Stimulated activated CD8-positive, alpha-beta memory T cell treated with anti-CD3 and anti-CD28 coated beads, Interleukin-7, amount 100 ng/mL, for 48 hours (primary cell): ENCODE measurements around the gene TMBIM6.
"Not testable (repeated sequence)": the region's sequence is repeated elsewhere in the genome, so short reads cannot be mapped to it uniquely, and the experiment has no call there.

Experiments
- DNase-seq, 2 donors: peaks; one replicate each; pipeline ENCODE4 v3.0.0-alpha.2; 2020; ENCODE audit warnings: low read depth in 1 of 2; ENCODE audit errors: extremely low read depth in 1 of 2

Gene TMBIM6

DNA sequence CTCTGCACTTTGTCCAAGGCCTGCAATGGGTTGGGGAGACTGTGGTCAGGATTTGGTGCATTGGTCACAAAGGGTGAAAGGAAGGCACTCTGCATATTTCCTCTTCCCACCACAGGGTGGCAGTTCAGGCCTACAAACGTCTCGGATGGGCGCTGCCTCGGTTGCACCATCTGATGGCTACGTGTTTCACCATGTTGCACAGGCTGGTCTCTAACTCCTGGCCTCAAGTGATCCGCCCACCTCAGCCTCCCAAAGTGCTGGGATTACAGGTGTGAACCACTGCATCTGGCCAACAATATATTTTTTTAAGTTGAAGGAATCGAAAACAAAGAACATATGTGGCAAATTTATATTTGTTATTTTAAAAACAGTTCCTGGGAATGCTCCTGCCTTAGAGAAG is 35.1 kb downstream of the TMBIM6 start:
- peak; percentile 18 to 59 for DNase-seq

DNA sequence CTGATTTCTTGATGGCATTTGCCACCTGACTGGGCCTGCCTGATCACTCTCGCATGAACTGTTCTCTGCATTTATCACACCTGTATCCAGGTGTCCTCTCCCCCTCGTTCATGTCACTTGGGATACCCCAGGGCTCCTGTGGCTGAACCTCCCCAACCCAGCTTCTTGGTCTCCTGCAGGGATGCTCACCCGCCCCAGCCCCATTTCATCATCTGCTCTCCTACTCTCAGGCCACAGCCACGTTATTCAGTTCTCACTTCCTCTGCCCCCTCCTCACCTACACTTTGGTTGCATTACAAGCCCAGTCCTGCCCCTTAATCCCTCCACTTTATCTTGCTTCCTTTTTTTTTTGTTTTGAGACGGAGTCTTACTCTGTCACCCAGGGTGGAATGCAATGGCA is 35.5 kb downstream of the TMBIM6 start:
- DNase-seq = no peak

DNA sequence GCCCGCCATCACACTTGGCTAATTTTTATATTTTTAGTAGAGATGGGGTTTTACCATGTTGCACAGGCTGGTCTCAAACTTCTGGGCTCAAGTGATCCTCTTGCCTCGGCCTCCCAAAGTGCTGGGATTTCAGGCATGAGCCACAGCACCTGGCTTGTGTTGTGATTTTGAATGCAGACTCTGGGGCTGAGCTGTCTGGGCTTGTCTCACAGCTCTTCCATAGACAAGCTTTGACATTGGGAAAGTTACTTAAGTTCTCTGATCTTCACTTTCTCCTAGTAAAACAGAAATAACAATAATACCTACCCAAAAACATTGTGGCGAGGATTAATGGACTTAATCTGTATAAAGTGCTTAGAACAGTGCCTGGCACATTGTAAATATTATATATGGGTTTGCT is 36.0 kb downstream of the TMBIM6 start:
- no peak for DNase-seq

DNA sequence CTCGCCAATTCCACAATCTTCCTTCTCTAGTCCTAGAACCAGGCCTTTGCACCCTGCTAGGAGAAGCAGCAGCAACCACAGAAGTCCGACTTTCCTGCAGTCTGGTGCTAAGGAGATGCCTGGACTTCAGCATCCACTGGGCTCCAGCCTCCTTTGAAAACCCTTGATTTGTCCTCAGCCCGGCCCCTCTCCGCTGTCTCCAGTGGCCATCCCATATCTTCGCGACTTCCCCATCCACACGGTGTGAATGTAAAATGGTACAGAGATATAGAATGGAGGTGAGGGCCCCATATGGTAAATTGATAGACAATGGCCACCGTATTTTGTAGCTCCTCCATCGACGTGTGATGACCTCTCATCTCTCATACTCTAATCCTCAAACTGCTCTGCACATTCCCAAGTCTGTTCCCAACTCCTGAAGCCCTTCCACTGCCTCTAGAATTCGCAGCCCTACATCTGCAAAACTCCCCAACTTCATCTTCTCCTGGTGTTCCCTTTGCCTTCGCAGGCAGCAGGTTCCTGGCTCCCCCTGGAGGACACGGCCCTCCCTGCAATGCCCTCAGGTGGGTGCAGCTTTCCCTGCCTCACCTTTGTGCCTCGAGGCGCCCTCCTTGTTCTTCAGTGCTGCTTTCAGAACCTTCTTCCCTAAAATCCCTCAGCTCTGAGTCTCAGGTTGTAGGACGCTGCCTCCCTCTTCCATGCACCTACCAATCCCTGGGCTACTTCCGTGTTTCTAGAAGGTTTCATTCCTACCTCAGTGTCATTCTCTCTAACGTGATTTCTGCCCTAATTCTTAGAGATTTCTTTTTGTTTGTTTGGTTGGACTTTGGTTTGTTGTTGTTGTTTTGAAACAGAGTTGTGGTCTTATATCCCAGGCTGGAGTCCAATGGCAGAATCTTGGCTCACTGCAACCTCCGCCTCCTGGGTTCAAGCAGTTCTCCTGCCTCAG is 36.7 kb downstream of the TMBIM6 start:
- DNase-seq = peak; percentile 17 to 45

DNA sequence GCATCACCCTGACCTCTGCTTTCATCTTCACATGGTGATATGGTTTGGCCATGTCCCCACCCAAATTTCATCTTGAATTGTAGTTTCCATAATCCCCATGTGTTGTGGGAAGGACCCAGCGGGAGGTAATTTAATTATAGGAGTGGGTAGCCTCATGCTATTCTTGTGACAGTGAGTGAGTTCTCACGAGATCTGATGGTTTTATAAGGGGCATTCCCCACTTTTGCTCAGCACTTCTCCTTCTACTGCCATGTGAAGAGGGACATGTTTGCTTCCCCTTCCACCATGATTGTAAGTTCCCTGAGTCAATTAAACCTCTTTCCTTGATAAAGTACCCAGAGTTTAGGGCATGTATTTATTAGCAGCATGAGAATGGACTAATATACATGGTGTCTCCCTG is 38.2 kb downstream of the TMBIM6 start:
- DNase-seq = no peak

DNA sequence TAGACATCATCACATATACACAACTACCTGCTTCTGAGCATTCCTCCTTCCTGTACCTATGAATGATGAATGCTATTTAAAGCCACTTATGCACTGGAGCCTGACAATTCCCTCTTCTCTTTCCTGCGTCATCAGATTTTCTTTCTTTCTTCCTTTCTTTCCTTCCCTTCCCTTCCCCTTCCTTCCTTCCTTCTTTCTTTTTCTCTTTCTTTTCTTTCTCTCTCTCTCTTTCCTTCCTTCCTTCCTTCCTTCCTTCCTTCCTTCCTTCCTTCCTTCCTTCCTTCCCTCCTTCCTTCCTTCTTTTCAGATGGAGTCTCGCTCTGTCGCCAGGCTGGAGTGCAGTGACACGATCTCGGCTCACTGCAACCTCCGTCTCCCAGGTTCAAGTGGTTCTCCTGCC is 39.6 kb downstream of the TMBIM6 start:
- DNase-seq = not testable (repeated sequence)

DNA sequence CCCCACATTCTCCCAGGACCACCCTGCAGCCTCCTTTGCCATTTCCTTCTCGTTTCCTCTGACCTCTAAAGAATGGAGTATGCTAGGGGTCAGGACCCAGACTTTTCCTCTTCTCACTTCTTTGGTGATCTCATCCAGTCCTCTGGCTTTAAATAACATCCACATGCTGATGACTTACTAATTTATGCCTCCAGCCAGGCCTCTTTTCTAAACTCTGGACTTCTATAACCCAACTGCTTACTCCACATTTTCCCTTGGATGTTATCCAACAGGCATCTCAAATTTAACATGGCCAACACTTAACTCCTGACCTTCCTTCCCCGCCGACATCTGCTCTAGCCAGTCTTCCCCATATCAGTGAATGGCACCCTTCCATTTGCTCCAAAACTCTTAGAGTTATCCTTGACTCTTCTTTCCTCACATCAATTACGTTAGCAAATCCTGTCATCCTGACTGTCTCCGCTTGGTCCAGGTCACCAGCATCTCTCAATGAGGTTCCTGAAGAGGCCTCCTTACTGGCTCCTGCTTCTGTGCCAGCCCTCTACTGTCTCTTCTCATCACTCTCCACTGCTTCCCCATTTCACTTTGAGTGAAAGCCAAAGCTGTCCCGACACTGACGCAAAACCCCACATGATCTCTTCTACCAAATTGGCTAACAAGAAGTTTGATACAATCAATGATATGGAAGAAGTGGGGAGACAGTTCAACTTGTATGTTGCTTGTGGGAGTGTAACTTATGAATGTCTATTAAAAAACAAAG is 42.7 kb downstream of the TMBIM6 start:
- DNase-seq = no peak

DNA sequence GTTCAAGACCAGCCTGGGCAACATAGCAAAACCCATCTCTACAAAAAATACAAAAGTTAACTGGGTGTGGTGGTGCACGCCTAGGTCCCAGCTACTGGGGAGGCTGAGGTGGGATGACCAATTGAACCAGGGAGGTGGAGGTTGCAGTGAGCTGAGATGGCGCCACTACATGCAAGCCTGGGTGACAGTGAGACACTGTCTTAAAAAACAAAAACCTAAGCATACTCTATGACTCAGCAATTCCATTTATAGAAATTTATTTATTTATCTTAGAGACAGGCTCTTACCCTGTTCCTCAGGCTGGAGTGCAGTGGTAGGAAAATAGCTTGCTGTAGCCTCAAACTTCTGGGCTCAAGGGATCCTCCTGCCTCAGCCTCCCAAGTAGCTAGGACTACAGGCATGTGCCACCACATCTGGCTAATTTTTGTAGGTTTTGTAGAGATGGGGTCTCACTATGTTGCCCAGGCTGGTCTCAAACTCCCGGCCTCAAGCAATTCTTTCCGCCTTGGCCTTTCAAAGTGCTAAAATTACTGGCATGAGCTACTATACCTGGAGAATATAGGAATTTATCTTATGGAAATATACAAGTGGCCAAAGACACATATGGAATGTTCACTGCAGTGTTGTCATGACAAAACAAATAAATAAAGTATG is 43.5 kb downstream of the TMBIM6 start:
- no peak for DNase-seq

DNA sequence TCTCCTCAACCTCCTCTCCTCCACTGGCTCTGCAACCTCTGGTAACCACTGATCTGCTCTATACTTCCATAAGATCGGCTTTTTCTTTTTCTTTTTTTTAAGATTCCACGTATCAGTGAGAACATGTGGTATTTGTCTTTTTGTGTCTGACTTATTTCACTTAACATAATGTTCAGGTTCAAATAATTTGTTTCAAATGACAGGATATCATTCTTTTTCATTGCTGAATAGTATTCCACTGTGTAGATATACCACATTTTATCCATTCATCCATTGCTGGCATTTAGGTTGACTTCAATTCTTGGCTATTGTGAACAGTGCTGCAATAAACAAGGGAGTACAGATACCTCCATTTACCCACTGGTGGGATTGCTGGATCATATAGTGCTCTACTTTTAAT is 46.3 kb downstream of the TMBIM6 start:
- DNase-seq = no peak

DNA sequence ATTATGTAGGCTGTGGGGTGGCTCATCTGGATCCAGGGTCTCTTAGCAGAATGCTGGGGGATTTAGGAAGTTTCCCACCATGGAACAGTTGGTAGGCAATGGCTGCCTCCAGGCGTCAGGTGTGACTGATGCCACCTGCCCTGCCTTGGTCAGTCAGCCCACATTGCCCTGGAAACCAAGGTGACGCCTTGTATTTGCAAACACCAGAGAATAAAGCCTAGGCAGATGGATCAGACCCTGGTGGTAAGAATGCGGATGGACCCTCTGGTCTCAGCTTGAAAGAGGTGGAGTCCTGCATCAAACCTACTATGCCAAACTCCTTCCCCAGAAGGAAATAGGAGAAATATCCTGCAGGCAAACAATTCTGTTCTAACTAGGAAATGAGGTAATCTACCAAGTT is 48.6 kb downstream of the TMBIM6 start:
- DNase-seq = no peak

DNA sequence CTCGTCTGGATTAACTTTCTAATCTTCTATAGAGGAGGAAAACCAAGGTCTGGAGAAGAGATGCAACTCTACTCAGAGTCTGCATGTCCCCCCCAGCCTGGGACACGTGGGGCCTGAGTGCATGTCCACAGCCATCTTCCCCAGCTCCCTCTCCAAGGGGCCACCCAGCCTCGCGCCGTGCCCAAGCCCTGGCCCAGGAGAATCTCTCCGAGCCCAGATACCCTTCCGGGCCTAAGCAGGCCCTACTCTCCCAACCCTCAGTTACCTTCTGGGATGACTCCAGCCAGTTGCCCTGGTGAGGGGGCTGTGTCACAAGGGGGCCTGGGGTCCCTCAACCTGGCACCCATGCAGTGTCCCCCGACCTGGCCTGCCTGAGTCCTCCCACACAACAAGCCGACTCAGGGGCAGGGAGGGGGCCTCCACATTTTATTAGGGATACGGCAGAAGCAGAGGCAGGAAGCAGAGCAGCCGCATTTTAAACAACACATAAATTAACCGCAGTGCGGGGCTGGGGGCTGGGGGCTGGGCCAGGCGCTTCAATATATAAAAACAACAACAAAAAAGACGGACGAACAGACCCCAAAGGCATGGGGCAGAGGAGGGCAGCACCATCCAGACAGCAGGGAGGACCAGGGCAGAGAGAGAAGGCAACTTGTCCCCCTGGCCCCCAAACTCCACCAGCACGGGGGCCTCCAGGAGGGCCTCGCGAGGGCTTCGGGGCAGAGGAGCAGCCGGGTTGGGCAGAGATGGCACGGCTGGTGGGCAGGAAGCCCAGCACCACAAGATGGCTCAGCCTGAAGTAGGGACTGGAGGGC is 49.6 kb downstream of the TMBIM6 start:
- no peak for DNase-seq

DNA sequence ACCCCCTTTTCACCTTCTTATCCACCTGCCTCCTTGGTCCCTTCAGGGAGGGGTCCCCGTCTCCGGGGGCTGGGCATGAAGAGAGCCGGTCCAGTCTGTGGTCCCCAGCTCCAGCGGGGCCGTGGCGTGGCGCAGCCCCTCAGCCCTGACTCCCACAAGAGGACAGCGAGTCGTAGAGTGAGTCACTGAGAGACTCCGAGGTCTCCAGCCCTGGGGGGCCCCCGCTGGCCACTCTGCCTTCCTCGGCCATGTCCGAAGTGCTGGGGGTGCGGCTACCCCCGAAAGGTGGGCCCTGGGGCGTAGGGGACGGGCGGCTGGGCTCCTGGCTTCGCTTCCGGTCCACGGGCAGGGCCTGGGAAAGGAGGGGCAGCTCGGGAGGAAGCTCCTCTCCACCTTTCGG is 50.3 kb downstream of the TMBIM6 start:
- DNase-seq = no peak

DNA sequence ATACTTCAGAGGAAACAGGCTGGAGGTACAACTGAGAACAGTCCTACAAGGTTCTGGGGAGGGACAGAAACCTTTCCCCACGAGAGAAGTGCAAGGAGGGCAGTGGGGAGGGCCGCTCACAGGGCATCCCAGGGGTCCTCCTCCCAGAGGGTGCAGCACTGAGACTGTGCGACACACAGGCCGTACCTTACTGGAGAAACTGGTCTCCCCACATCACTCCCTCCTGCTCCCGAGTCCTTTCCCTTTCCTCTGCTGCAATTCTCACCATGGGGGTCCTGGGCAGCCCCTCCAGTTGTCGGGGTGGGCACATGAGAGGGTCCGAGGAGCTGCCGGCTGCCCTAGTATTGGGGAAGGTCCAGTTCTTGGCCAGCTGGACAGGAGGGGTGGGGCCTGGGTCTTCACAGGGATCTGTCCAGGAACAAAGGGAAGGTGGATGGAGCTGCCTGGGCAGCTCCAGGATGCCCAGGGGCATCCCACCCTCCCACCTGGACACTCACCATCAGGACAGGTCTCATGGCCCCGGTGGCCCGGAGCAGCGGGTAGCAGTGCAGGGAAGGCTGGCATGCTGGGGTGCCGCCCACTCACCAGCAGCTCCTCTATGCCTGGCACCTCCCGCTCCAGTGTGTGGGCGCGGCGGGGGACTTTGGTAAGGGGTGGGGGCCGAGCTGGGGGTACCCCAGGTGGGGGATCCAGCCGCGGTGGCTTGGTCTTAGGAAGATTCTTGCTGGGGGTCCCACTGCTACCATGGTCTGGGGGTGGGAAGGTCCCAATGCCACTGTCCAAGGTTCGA is 51.0 kb downstream of the TMBIM6 start:
- DNase-seq = no peak

DNA sequence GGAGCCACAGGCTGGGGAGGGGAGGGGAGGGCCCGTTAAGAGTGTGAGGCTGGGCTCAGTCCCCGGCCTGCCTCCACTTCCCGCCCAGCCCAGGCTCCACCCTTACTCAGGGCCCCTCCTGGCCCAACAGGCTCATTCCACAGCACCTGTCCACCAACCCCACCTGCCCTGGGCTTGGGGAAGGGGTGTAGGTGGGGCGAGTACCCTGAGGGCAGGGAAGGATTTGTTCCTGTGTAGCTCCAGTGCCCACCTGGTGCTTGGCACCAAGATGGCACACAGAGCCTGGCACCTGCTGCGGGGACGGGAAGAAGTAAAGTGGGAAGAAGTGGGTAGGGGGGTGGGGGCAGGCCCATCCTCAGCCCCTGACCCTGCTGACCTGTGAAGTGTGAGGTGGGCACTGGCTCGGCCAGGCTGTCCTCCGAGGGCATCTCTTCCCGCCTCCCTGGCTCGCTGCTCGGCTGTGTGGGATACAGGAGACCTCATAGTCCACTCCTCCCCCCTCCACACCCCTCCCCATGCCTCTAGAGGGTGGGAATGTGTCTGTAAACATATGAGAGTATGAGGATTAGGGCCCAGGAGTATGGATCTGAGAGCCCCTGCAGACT is 51.7 kb downstream of the TMBIM6 start:
- DNase-seq = no peak

DNA sequence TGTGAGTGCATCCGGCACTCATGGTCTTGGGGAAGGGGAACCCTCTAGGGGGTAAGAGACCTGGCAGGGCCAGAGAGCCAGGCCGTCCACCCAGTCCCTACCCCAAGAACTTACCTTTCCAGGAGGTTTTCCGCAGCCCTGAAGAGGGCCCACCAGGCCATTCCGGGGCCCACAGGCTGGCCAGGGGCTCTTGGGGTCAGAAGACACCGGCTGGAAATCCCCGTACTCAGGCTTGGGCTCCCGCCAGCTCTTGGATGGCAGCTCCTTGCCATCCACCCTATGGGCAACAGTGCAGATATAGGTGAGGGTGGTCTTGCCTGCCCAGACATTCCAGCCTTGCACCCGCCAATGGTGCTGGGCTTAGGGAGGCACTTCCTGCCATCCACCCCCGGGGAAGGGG is 52.3 kb downstream of the TMBIM6 start:
- DNase-seq = no peak

DNA sequence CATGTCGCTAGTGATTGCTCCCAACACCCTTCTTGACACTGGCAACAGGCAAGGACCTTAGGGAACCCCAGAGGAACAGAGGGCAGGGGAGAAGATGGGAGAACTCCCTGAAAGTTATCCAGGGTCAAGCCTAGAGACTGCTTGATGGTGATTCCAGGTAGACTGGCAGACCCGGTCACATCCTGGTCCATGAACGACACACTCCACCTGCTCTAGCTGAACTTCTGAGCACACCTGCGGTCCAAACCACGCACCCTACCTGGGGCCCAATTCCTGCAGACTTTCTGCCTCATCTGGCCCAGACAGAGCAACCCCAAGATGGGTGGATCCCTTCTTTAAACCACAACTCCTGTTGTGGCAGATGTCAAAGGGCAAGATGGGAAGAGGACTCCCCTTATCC is 52.7 kb downstream of the TMBIM6 start:
- DNase-seq = no peak

DNA sequence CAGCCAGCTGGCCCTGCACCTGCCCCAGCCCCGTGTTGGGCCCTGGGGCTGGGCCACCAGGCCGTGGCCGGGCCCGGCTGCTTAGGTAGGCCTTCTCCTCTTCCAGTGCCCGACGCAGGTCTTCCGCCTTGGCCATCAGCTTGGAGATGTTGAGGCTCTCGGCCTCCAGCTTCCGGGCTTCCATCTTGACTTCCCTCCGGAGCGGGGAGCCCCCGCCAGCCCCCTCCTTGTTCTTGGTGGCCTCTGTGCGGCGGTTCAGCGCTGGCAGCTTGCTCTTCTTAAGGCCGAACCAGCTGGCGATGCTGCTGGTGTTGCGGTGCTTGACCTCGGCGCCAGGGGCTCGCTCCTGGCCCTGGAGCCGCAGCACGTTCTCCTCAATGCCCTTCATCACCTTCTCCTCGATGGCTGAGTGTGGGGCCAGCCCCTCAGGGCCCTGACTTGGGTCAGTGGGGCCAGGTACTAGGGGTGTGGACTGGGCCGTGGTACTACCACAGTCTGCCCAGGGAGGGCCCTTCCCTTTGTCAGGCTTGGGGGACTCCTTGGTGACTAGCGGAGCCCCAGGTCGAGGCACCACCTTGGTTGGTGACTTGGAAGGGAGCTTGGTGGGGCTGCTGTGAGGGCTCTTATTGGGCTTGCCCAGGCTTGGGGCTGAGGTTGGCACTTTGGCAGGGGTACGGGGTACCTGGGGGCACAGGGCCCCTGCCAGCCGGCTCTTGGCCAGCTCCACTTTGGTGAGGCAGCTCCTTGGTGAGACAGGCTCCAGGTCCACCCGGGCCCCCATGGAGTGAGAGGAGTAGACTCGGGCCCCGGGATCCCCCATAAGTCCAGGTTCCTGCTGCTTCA is 53.7 kb downstream of the TMBIM6 start:
- no peak for DNase-seq

DNA sequence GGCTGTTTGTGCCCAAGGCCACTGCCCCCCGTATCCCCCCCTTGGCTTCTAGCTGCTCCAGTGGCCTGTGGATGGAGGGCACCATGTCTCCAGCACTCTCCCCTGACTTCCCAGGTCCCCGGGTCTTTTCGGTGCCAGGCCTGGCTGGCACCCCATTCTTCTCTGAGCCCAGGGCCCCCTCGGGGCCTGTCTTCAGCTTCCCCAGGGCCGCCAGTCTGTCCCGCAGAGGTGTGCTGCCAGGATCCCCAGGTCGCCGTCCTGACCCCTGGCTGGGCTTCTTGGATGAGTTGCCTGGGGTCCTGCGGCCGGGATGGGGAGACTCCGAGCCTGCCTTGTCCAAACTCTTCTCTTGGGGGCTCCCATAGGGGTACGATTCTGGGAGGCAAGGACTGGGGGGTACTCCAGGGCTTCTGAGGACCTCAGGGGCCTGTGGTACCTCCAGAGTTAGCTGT is 54.3 kb downstream of the TMBIM6 start:
- no peak for DNase-seq

DNA sequence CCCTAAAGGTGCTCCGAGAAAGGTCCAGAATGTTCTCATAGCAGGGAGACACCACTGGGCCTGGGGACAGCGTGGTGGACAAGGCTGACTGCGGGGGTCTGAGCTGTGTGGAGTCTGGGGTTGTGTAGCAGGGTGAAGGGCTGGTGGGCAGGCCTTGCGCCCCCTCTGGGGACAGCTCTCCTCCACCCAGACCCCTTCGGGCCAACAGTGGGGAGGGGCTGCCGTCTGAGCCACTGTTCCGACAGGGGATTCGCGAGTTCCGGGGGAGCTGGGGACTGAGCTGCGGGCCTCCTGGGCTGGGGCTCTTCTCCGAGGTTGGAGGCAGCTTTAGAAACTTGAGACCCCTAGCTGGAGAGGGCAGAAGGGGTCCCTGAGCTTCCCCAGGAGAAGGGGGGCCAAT is 54.8 kb downstream of the TMBIM6 start:
- DNase-seq = no peak
